Activated CD4-positive, alpha-beta T cell treated with anti-CD3 and anti-CD28 coated beads for 24 hours (primary cell): Measurements from ENCODE around the gene STYK1.
"Not testable (repeated sequence)": the region's sequence is repeated elsewhere in the genome, so short reads cannot be mapped to it uniquely, and the experiment has no call there.

Experiments used
- DNase-seq, 2 donors: peaks; one replicate each; pipeline ENCODE4 v3.0.0-alpha.2; 2020; ENCODE audit warnings: low read depth in 2 of 2

Gene STYK1

GRCh38 chr12:10689146-10689545 is 15.3 kb upstream of the STYK1 start:
- DNase-seq, result no peak

- DNase-seq, result no peak
These were observed 14.2 kb upstream of the STYK1 start for GRCh38 chr12:10688042-10688441.

GRCh38 chr12:10672231-10672868 is 1.5 kb downstream of the STYK1 start:
- DNase-seq, result no peak

- no peak for DNase-seq
These were observed 4.3 kb downstream of the STYK1 start for GRCh38 chr12:10669533-10669932.

- no peak for DNase-seq
These were observed 5.3 kb downstream of the STYK1 start for GRCh38 chr12:10668526-10668925.

GRCh38 chr12:10667581-10667980 is 6.3 kb downstream of the STYK1 start:
- DNase-seq, result no peak

- no peak for DNase-seq
These were observed 9.4 kb downstream of the STYK1 start for GRCh38 chr12:10664499-10664898.

- no peak for DNase-seq
These were observed 10.0 kb downstream of the STYK1 start for GRCh38 chr12:10663869-10664268.

- no peak for DNase-seq
These were observed 12.5 kb downstream of the STYK1 start for GRCh38 chr12:10661338-10661737.

GRCh38 chr12:10654003-10654402 is 19.8 kb downstream of the STYK1 start:
- DNase-seq, result no peak

GRCh38 chr12:10652192-10652591 is 21.7 kb downstream of the STYK1 start:
- DNase-seq, result no peak

- not testable (repeated sequence) for DNase-seq
These were observed 27.3 kb downstream of the STYK1 start for GRCh38 chr12:10646576-10646975.

GRCh38 chr12:10645910-10646309 is 27.9 kb downstream of the STYK1 start:
- no peak for DNase-seq

- DNase-seq, result no peak
These were observed 31.9 kb downstream of the STYK1 start for GRCh38 chr12:10641735-10642500.

- no peak for DNase-seq
These were observed 35.1 kb downstream of the STYK1 start for GRCh38 chr12:10638728-10639127.

GRCh38 chr12:10636611-10637010 is 37.2 kb downstream of the STYK1 start:
- DNase-seq, result no peak

GRCh38 chr12:10636124-10636523 is 37.7 kb downstream of the STYK1 start:
- no peak for DNase-seq

- DNase-seq, result no peak
These were observed 38.5 kb downstream of the STYK1 start for GRCh38 chr12:10635306-10635705.

- DNase-seq, result no peak
These were observed 39.4 kb downstream of the STYK1 start for GRCh38 chr12:10634427-10634826.

GRCh38 chr12:10633541-10633940 is 40.3 kb downstream of the STYK1 start:
- DNase-seq, result no peak

- DNase-seq, result no peak
These were observed 41.6 kb downstream of the STYK1 start for GRCh38 chr12:10632226-10632625.

- no peak for DNase-seq
These were observed 49.2 kb downstream of the STYK1 start for GRCh38 chr12:10624605-10625004.

- no peak for DNase-seq
These were observed 50.7 kb downstream of the STYK1 start for GRCh38 chr12:10623131-10623530.

GRCh38 chr12:10621278-10621677 is 52.6 kb downstream of the STYK1 start:
- DNase-seq, result no peak
